Heart left ventricle (tissue), 16 donors: ENCODE data around the gene MYO7A. TPM values are rescaled to one million over a fixed set of nuclear protein-coding genes. Genes with fewer than 3 reads are reported as not detected.
A peak's percentile ranks its signal among the peaks of the same experiment; 100 is the strongest.

Source experiments
- ATAC-seq, 4 donors: fragments of 200-7000 bp; cut with Tn5 transposase; one replicate each; pipeline ENCODE4 v1.9.1; 2020 to 2022; ENCODE audit warnings: moderate library complexity in 4 of 4, mild to moderate bottlenecking in 3 of 4, moderate number of reproducible peaks in 1 of 4
- DNase-seq, 5 donors: peaks; one replicate each; pipeline ENCODE4 v3.0.0-alpha.2; 2020
- H3K27ac ChIP-seq, 12 donors: fragments of 200-600 bp; sonication (generic) in 4 of 12; one replicate each; pipeline versions ENCODE4 v1.5.0 to v1.8.0; 2016 to 2022; ENCODE audit warnings: mild to moderate bottlenecking in 2 of 12
- H3K27me3 ChIP-seq, 9 donors: fragments of 200-600 bp; sonication (generic) in 2 of 9; one replicate each; pipeline versions ENCODE4 v1.5.1 to v1.8.0; 2016 to 2022; ENCODE audit warnings: mild to moderate bottlenecking in 3 of 9
- H3K36me3 ChIP-seq, 9 donors: fragments of 200-600 bp; sonication (generic) in 2 of 9; one replicate each; pipeline versions ENCODE4 v1.5.0 to v1.8.0; 2018 to 2022; ENCODE audit warnings: mild to moderate bottlenecking in 2 of 9
- H3K4me1 ChIP-seq, 12 donors: fragments of 200-600 bp; sonication (generic) in 4 of 12; one replicate each; pipeline versions ENCODE4 v1.5.0 to v1.8.0; 2016 to 2022; ENCODE audit warnings: mild to moderate bottlenecking in 3 of 12
- H3K4me3 ChIP-seq, 12 donors: fragments of 200-600 bp; sonication (generic) in 4 of 12; one replicate each; pipeline versions ENCODE4 v1.5.0 to v1.8.0; 2017 to 2022; ENCODE audit warnings: mild to moderate bottlenecking in 9 of 12, moderate library complexity in 4 of 12
- H3K9me3 ChIP-seq, 12 donors: fragments of 200-600 bp; sonication (generic) in 4 of 12; one replicate each; pipeline versions ENCODE4 v1.5.0 to v1.8.0; 2016 to 2022; ENCODE audit warnings: mild to moderate bottlenecking in 1 of 12
- POLR2A ChIP-seq, 2 donors: fragments of 450-650 bp; IDR thresholded peaks; one replicate each; pipeline ENCODE4 v1.6.1; 2017; ENCODE audit warnings: antibody characterized with exemption in 2 of 2, mild to moderate bottlenecking in 2 of 2, moderate library complexity in 2 of 2
- WGBS, 4 donors: extraction: QIAGEN DNeasy Blood & Tissue Kit in 2 of 4; methylation state at CpG; one replicate each; pipeline versions ENCODE4 v1.1.5 to v1.1.7; 2013 to 2018; 5-methylcytosine and 5-hydroxymethylcytosine counted together
- intact Hi-C, 10 donors: fragments of 100-400 bp; cut with DNase I; formaldehyde crosslinking; loops; one replicate each; pipeline versions ENCODE4 v1.11.1 to v1.14.2; 2022
- polyA plus RNA-seq, 2 donors: library from polyadenylated mRNA; stranded (reverse); fragments of 200-250 nt; gene quantifications; one replicate each; pipeline ENCODE4 v1.2.3, GENCODE V29; 2013
- total RNA-seq, 9 donors: library from RNA; depleted of rRNA in 2 of 9; stranded (reverse); fragments of >200 nt in 2 of 9; fragmentation: NEBNext Ultra II Directional in 3 of 9; extraction: Animal tissue kit (Norgen Biotek cat#: 25700) in 3 of 9; gene quantifications; one replicate each; pipeline versions ENCODE4 v1.1.0 to v1.2.4, GENCODE V29; 2016 to 2023
- TF ChIP-seq, protein P1 (sequence below), 12 donors: fragments of 200-600 bp; sonication (generic) in 4 of 12; IDR thresholded peaks; one replicate each; pipeline versions ENCODE4 v1.5.0 to v1.8.0; 2018 to 2022; ENCODE audit warnings: antibody characterized with exemption in 12 of 12, mild to moderate bottlenecking in 5 of 12
- donor health status: ischemic (EF 13 %, LVEDD 7.1; RV severe dilation, severe dysfunction).
- donor health status: healthy with polysubstance abuse.
- donor health status: DM: no; HTN: yes; CAD: no.
- donor health status: DM: no; HTN: no; CAD: no.
- donor health status: ischemic (EF 25% LVEDD 6.9; RV normal size, moderate dysfunction).
- donor health status: ischemic (EF 25% LVEDD 5.7; RV mildly dilated, moderate dysfunction).
- donor health status: healthy.
- donor health status: DM: yes; HTN: yes; CAD: no.
- donor health status: ischemic (EF 35%, LVEDD 5.7; RV mildly dilated, moderate dysfunction).
- donor health status: nonischemic (EF 11% LVEDD 7.7; RV severe dilation, severe dysfunction).
- donor health status: DM: yes; HTN: yes; CAD: no.
- donor health status: PGD.
- donor health status: ischemic (EF 29% LVEDD 5.4; RV normal size, mild dysfunction).
- donor health status: nonischemic (EF 23%, LVEDD 6.1; RV moderate dilation, normal function).

The MYO7A gene
- total and polyA plus RNA-seq, 11 donors, result 1.0 to 17.1 (median 2.7) TPM

DNA sequence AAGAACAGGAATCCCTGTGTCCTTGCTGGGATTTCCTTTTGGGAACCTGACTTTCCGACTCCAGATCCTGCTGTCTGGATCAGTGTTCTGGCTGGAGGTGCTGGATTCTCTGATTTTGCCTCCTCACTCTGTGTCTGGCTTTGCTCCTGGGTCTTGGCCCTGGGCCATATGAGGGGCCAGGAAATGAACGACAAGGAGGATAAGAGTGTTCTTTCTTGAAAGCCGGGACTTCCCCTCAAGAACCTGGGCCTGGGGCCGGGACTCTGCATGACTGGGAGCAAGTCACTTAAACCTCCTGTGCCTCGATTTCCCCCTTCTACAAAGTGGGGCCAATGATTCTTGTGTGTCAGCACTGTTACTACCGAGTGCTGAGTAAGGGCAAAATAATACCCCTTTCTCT is 2.9 kb upstream of the MYO7A start:
- H3K4me1 ChIP-seq, result peaks cover 0 to 23% (median 13%) of the 10 kb centered on the region in 12 donors
- H3K4me3 ChIP-seq, result no peak overlapping the region
- no peak for TF ChIP-seq POLR2A (IDR thresholded peaks at IDR 0.05)
- TF ChIP-seq, protein P1, sequence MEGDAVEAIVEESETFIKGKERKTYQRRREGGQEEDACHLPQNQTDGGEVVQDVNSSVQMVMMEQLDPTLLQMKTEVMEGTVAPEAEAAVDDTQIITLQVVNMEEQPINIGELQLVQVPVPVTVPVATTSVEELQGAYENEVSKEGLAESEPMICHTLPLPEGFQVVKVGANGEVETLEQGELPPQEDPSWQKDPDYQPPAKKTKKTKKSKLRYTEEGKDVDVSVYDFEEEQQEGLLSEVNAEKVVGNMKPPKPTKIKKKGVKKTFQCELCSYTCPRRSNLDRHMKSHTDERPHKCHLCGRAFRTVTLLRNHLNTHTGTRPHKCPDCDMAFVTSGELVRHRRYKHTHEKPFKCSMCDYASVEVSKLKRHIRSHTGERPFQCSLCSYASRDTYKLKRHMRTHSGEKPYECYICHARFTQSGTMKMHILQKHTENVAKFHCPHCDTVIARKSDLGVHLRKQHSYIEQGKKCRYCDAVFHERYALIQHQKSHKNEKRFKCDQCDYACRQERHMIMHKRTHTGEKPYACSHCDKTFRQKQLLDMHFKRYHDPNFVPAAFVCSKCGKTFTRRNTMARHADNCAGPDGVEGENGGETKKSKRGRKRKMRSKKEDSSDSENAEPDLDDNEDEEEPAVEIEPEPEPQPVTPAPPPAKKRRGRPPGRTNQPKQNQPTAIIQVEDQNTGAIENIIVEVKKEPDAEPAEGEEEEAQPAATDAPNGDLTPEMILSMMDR (IDR thresholded peaks at IDR 0.05), result no peak
- WGBS, 4 donors, result 44 to 56% (median 49%) methylated on average over 6 of the region's 6 CpGs
- intact Hi-C loops, result loop anchor here in 7 of 10 donors (5.0 to 10.0 kb wide), 2 partner anchors 420 to 422 kb away; no protein-coding TSS in a partner anchor
- peaks cover 0 to 16% (median 0%) of the 10 kb centered on the region in 9 donors for H3K36me3 ChIP-seq
- H3K9me3 ChIP-seq, result no peaks in the 10 kb centered on the region
- peaks cover 0 to 9% (median 0%) of the 10 kb centered on the region in 9 donors for H3K27me3 ChIP-seq
- ATAC-seq (no peak), DNase-seq (peak in 1 of 5 donors; percentile 38)
- H3K27ac ChIP-seq, result no peak overlapping the region

DNA sequence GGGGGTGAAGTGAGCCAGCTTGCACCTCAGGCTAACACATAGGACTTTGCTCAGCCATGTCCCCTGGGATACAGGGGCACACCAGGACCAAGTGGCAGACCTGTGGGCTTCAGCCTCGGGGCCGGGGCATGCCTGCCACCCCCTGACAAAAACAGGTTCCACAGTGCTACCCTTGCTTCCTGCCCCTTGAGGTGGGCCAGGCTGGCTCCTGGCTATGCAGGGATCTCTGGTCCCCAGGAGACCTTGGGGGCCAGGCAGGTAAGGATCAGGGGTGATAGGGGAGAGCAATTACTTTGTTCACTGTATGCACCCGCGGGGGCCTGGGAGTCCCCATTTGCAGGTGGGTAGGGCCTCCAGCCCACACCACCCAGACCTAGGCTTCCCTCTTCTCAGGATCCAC is 2.4 kb upstream of the MYO7A start:
- peaks cover 0 to 28% (median 16%) of the 10 kb centered on the region in 12 donors for H3K4me1 ChIP-seq
- ATAC-seq (no peak), DNase-seq (peak in 1 of 5 donors; percentile 27)
- H3K9me3 ChIP-seq, result no peaks in the 10 kb centered on the region
- no peak for TF ChIP-seq POLR2A (IDR thresholded peaks at IDR 0.05)
- 75 to 100% (median 93%) methylated on average over 2 to 4 of the region's 4 CpGs for WGBS, 4 donors
- H3K27me3 ChIP-seq, result peaks cover 0 to 9% (median 0%) of the 10 kb centered on the region in 9 donors
- no peak overlapping the region for H3K4me3 ChIP-seq
- H3K36me3 ChIP-seq, result peaks cover 0 to 13% (median 0%) of the 10 kb centered on the region in 9 donors
- no peak overlapping the region for H3K27ac ChIP-seq
- intact Hi-C loops, result loop anchor here in 8 of 10 donors (2.0 to 10.0 kb wide), 4 partner anchors 63 to 423 kb away; no protein-coding TSS in a partner anchor

DNA sequence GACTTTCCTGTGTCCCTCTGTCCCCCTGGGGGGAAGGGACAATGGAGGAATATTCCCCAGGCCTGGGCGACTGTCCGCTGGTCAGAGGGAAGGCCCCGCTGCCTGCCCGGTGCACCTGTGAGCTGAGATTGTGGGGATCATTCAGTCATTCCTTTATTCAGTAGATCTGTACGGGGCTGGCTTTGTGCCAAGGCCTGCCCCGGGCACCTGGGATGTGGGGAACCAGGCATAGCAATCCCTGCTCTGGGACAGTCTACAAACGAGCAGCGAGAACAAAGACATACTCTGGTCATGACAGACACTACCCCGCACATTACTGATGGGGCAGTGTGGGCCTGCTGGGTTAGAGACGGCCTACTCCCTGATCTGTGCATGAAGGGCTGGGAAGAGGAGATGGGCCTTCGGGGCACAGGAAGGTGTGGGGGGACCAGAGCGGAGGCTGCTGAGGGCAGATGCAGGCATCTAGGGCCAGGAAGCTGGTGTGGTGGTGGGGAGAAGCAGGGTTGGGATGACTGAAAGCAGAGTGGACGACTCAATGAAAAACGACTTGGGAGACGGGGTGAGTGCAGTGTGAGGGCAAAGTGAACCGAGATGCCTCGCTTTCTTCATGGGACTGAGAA is 1.8 kb upstream of the MYO7A start:
- peak in 1 of 5 donors; percentile 61 for DNase-seq
- no peak for ATAC-seq
- H3K27me3 ChIP-seq, result peaks cover 0 to 9% (median 0%) of the 10 kb centered on the region in 9 donors
- no peak overlapping the region for H3K27ac ChIP-seq
- no peaks in the 10 kb centered on the region for H3K9me3 ChIP-seq
- TF ChIP-seq POLR2A (IDR thresholded peaks at IDR 0.05), result no peak
- TF ChIP-seq, protein P1 (IDR thresholded peaks at IDR 0.05), result no peak
- WGBS, 4 donors, result 78 to 84% (median 79%) methylated on average over 14 to 17 of the region's 17 CpGs
- peaks cover 0 to 33% (median 21%) of the 10 kb centered on the region in 12 donors for H3K4me1 ChIP-seq
- peaks cover 0 to 7% (median 0%) of the 10 kb centered on the region in 9 donors for H3K36me3 ChIP-seq
- intact Hi-C loops, result loop anchor here in 8 of 10 donors (2.0 to 10.0 kb wide), 4 partner anchors 63 to 423 kb away; no protein-coding TSS in a partner anchor
- H3K4me3 ChIP-seq, result no peak overlapping the region

DNA sequence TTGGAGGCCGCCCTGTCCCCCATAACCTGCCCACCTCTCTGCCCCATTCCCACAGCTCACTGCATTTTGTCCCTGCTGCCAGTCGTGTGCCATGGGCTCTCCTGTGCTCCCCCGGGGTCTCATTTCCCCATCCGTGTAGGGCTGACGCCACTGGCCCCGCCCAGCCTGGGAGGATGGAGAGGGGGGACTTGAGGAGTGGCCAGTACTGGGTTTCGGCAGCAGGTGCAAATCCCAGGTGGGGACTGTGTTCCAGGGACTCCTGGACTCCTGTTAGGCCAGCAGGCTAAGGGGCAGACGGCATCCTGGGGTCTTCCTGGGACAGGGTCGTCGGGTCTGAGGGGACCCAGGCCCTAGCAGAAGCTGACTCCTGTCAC is 1.2 kb upstream of the MYO7A start:
- intact Hi-C loops, result loop anchor here in 9 of 10 donors (1.0 to 10.0 kb wide), 6 partner anchors 61 to 422 kb away; no protein-coding TSS in a partner anchor
- Histone ChIP-seq H3K36me3 (peaks cover 0 to 6% (median 0%) of the 10 kb centered on the region in 9 donors), H3K27ac (no peak overlapping the region), H3K27me3 (peaks cover 0 to 9% (median 0%) of the 10 kb centered on the region in 9 donors), H3K4me3 (peak overlapping the region; percentile 1 to 60 (median 45)), H3K9me3 (no peaks in the 10 kb centered on the region), H3K4me1 (peaks cover 0 to 39% (median 26%) of the 10 kb centered on the region in 12 donors)
- 19 to 20% (median 20%) methylated on average over 8 to 10 of the region's 10 CpGs for WGBS, 4 donors
- peak in 1 of 5 donors; percentile 54 for DNase-seq
- ATAC-seq, result no peak
- TF ChIP-seq POLR2A (IDR thresholded peaks at IDR 0.05), result no peak
- TF ChIP-seq, protein P1 (IDR thresholded peaks at IDR 0.05), result no peak
